Fibroblast of skin of abdomen (primary cell): Measurements from ENCODE around the gene KCND2.
A peak's percentile ranks its signal among the peaks of the same experiment; 100 is the strongest.
"Not testable (repeated sequence)": the region's sequence is repeated elsewhere in the genome, so short reads cannot be mapped to it uniquely, and the experiment has no call there.

Experiments used
- DNase-seq: peaks from one replicate; pipeline ENCODE4 v3.0.0-alpha.2; 2013

The KCND2 gene

DNA sequence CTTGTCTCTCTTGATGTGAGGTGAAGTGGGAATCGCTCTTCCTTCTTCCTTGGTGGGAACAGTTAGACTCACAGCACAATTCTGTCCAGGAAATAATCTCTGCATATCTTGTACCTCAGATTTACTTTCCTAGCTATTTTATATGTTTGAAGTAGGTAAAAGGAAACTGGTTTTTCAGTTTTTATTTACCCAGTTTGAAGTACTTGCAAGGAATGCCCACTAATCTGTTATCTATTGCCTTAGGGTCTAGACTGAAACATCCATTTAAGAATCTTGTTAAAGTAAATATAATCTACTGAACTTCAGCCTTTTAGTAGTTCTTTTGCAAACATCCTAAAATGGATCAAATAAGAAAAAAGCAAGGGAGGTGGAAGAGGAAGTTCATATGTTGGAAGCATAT, 229.8 kb downstream of the KCND2 start:
- DNase-seq, result no peak

DNA sequence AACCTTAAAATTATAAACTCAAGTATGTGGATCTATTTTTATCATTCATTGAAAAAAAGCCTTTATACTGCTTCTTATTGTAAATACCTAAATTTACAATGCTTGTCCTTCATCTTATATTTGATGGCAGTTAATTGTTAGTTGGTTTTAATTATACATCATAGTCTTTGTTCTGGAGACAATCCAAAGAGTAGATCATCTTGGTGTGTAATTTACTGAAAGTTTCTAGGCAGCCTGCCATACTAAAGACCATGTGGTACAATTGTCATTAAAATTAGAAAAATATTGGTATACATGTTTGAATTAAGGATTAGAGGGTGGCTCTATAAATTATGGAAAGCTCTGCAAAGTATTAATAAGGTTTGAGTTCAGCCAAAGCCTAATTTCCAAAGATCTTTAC, 231.4 kb downstream of the KCND2 start:
- no peak for DNase-seq

DNA sequence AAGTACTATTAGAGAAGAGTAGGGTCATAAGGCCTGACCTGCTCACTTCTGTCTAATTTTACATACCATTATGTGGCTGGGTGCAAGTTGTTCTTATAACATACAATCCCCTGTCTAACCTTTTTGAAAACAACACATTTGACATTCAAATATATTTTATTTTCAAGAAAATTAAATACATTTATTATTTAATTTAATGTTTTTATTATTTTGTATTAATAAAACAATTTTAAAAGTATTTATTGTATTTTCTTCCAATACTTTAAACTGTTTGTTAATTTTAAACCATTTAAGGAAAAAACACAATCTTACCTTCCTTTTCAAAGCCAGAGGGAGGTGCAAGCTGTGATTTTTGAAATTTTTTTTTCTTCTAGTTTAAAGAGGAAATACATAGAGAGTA, 232.8 kb downstream of the KCND2 start:
- no peak for DNase-seq

DNA sequence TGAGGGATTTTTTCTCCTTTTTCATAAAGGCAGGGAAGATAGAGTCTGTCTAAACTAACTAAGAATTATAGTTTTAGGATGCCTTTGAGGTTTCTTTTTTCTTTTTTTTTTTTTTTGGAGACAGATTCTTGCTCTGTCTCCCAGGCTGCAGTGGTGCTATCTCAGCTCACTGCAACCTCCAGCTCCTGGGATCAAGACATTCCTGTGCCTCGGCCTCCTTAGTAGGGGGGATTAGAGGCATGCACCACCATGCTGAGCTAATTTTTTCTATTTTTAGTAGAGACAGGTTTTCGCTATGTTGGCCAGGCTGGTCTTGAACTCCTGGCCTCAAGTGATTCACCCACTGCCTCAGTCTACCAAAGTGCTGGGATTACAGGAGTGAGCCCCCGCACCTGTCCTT, 239.7 kb downstream of the KCND2 start:
- DNase-seq, result no peak

DNA sequence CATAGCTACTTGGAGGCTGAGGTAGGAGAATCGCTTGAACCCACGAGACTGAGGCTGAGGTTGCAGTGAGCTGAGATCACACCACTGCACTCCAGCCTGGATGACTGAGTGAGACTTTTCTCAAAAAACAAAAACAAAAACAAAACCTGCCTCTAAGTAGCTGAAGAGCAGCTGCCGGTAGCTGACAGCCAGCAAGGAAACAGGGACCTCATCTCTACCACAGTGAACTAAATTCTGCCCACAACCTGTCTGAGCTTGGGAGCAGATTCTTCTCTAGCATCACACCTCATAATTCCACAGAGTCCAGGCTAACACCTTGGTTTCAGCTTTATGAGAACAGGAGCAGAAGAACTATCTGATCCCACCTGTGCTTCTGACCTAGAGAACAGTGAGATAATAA, 246.2 kb downstream of the KCND2 start:
- DNase-seq, result no peak

DNA sequence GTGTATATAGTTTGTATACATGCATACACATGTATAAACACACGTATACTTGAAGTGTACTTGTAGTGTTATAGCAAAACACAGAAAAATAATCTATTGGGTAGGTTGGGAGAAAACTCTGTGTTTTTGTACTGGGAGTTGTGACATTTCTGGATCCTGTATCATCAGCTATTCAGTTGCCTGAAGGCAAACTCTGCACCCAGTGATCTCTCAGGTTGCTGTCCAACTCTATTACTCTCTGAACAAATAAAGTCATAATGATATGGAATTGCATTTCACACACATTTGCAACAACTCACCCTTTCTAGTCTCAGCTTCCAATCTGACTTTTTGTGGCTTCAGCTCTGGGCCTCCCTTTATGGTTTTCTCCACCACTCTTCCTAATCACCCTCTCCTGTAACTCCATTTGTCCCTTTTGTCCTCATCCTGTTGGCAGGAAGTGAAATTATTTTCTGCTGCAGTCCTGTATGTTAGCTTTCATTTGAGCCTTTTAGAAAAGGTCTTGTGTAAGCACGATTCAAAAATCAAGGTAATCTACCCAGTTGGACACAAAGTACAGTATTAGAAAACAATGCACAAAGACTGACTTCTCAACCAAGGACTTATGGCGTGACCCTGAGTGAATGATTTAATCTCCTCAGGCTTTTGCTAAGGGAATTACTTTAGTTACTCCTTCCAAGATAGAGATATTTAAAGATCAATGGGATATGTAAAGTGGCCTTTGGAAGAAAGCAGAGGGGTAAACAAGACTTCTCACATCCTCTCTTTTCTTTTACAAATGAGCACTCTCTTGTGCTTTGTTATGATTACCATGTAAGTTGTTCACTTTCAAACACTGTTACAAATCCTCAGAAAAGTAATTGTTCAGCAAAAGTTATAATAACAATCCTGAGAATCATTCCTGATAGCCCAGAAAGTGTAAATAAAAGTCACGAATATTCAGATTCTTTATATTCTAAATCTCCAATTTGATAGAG, 249.1 kb downstream of the KCND2 start:
- DNase-seq, result no peak

DNA sequence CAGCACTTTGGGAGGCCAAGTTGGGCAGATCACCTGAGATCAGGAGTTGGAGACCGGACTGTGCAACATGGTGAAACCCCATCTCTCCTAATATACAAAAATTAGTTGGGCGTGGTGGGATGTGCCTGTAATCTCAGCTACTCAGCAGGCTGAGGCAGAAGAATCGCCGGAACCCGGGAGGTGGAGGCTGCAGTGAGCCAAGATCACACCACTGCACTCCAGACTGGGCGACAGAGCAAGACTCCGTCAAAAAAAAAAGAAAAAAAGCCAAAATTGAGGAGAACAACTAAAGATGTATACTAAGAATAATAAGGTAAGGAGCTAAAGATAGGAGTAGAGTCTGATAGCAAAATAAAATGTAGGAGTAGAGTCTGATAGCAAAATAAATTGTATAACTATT, 251.0 kb downstream of the KCND2 start:
- DNase-seq, result no peak

DNA sequence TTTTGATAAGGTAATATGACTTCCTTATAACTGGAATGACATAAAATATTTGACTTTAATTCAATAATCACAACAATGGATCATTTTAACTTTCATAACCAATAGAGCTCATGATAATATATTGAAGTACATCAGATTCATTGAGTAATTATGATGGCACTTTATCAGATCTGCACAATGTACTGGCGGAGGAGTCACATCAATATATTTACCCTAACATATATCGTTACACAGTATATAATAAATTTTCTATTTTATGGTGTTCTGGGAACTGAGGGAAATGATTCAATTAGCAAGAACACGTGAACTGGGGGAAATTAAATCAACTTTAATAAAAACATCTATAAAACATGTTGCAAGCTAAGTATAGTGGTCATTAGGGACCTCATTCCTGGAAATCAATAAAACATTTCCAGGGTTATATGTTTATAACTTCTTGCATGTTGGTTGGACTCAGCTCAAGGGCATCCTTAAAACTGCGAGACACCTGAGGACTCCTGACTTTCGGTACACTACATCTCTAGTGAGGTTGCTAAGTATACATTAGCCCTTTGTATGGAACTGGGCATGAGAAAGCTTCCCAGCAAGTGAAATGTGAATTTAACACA, 254.0 kb downstream of the KCND2 start:
- no peak for DNase-seq

DNA sequence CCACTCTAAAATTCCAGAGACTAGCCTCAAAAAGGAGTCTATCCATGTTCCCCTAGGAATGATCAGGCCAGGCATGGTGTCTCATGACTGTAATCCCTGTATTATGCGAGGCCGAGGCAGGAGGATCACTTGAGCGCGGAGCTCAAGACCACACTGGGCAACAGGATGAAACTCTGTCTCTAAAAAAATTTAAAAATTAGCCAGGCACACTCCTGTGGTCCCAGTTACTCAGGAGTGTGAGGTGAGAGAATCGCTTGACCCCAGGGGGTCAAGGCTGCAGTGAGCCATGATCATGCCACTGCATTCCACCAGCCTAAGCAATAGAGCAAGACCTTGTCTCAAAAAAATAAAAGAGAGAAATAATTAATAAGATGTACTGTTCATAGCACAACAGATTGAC, 256.8 kb downstream of the KCND2 start:
- no peak for DNase-seq

DNA sequence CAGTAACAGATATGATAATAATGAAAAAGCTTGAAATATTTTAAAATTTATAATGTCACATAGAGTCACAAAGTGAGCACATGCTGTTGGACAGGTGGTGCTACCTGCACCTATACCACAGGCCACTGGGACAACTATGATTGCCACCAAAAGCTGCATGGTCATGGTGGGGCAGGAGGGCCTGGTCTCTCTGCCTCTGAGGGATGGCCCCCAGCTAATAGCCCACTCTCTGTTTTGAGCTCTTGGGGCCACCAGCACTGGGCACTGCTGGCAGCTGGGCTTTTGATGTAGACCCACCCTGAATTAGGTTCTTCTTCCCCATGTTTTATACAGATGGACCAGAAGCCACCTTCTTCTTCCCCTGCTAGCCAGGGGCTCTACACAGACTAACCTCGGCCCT, 265.4 kb downstream of the KCND2 start:
- DNase-seq, result no peak

DNA sequence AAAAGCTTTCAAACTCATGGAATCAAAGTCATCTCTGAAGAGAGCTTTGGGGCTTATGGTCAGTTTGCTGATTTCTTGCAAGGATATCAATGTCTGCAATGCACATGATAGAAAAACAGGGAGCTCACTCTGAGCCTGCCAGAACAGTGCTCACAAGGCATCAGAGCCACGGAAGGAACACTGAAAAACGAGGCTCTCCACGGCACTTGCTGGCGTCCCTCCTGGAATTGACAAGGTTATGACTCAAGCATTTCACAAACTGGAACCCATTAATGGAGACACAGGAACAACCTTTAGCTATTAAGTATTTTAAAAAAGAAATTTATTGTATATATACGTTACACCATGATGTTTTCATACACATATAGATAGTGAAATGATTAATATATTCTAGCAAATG, 266.3 kb downstream of the KCND2 start:
- DNase-seq, result peak; percentile 1

DNA sequence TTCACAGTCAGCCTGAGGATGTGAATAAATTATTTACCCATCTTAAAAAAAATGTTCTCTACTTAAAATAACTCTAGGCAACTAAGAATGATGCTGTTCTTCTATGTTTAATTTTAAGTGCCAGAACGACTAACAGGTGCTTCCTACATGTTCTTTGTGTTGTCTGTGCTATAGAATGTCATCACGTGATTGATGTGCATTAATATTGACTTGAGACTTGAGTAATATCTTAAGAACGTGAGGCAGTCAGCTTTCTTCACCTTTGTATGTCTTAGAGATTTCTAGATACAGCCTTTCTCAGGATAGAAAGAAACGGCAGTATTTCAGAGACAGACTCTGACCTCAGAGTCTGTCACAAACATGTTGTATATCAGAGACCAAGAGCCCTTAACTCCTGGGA, 274.6 kb downstream of the KCND2 start:
- no peak for DNase-seq

DNA sequence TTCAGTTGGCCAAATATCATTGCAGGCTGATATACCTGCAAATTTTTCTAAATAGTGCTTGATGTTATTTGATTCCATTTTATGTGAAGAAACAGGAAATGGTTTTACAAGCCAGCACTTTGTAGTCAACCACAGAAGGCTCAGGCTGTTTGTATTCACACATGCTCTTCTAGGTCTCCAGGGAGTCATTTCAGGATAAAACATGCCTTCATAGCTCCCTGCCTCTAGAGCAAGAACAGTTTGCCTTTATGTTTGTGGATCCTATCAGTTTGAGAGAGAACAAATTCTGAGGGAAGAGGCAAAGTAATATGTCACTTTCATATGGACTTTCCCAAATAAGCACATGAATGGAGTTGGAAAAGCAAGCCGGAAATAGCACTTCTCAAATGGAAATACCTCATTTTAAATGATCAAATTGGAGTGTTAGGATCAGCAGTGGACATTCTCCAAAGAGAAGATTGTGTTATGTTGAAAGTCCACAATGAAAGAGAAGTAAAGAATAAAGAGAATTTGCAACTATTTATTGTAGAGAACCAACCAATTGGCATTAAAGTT, 277.6 kb downstream of the KCND2 start:
- DNase-seq, result peak; percentile 49

DNA sequence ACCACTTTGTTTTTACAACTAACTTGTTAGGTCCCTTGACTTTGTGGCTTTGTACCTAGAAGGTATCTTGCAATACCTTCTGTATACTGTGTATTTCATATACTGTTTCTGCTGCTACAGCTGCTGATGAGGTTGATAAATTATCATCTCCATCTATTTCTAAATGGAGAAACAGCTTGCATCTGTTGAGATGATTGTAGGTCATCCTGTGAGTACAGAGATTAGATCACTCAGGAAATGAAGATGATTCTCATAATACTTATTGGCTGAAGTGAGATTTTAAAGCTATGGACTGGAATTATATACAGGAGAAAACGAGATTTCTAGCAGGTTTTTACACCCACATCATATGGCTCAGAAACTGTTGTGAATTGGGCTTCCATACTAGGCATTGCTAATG, 280.5 kb downstream of the KCND2 start:
- no peak for DNase-seq

DNA sequence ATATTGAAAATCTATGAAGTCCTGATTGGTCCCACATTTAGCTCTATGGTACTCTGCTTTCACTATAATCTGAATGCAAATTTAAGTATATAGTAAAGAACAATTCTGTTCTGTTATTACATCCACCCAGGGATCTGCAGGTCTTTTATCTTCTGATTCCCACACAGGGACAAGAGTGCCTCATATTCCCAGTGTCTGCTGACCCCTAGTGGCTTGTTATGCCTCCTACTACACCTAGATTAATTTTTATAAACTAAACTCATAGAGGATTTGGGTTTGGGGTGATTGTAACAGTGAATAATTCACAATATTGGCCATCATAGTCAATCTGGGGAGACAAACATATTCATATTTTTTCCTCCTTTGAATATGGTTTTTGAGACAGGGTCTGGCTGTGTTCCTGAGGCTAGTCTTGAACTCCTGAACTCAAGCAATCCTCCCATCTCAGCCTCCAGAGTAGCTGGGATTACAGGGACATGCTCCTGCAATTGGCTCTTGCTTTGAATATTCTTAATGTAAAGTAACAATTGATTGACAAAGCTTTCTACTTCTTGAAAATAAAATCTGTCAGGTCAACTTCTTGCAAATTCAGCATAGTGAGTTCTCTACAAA, 282.1 kb downstream of the KCND2 start:
- DNase-seq, result peak; percentile 54

DNA sequence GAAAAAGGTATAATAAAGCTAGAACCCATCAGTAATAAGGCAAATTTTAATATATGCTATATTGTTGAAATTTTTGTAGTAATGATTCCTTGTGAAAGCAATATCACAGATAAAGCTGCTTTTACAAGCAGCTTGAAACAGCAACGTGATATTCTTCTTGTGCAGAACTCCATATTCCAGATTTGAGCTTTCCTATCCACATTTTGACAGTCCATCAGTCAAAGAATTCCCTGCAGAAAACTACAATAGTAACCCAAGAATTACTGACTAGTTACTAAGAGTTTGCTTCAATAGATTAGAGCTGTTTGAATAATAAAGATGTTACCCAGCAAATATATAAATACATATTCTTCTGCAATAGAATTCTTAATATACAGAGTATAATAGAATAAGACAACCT, 291.2 kb downstream of the KCND2 start:
- no peak for DNase-seq

DNA sequence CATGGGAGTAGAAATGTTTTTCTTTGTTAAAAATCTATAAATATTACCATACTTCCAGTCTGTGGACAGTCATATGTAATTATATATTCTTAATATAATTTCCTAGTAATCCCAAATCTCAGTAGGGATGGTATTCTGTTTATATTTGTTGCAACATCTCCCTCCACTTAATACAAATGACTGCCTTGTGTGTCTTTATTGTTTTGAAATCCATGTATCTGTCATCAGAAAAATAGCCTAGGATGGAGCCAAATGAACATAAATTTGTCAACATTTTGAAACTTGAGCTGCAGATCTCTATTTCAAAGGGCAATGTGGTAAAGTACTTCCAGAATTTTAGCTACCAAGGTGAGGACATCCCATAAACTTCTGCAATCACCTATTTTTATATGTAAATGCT, 294.2 kb downstream of the KCND2 start:
- no peak for DNase-seq

DNA sequence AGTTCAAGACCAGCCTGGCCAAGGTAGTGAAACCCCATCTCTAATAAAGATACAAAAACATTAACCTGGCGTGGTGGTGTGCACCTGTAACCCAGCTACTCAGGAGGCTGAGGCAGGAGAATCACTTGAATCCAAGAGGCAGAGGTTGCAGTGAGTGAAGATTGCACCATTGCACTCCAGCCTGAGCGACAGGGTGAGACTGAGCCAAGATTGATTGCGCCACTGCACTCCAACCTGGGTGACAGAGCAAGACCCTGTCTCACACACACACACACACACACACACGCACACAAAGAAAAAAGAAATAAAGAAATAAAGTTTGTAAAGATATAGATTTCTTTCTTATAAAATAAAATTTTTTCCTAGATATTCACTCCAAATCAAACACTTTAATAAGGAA, 305.7 kb downstream of the KCND2 start:
- not testable (repeated sequence) for DNase-seq

DNA sequence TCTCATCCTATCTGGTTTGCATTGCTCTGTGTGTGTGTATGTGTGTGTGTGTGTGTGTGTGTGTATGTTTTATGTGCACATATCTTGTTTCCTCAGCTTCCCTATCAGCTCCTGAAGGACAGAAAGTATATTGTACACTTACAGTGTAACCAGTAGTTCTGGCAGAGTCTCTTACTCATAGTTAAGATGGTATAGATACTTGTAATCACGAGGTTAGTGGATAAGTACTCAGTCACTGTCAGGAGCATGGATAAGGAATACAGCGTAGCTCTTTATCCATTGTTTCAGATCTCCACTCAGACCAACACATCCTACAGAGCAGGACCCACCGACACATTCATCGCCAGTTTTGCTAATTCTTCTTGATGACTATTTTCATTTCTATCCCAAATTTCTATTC, 309.9 kb downstream of the KCND2 start:
- no peak for DNase-seq

DNA sequence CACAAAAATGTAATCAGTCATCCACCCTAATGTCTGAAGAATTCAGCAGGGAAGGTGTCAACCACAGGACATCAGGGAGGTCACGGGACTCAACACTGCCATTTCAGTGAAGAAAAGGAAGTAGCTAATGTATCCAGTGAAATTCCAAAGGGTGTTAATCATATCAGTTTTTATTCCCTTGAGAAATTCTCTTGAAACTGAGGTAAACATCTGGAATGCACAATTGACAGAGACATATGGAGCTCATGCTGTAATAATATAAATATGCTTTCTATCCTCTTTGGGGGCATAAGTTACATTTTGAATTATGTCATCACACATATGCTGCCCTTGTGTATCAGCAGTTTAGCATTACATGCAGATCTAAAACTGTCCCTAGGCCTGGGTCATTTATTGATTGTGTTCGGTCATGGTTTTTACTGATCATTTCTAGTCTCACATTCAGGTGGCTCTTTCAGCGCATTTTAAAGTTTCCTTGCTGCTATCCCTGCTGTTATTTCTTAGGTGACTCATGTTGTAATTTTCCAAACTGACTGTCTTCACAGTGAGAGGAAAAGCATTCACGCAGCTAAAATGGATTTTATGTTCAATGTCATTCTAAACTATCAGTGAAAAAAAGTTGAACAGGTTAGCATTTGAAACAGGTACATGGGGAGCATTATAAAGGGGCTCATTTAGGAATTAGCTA, 311.1 kb downstream of the KCND2 start:
- DNase-seq, result peak; percentile 98

DNA sequence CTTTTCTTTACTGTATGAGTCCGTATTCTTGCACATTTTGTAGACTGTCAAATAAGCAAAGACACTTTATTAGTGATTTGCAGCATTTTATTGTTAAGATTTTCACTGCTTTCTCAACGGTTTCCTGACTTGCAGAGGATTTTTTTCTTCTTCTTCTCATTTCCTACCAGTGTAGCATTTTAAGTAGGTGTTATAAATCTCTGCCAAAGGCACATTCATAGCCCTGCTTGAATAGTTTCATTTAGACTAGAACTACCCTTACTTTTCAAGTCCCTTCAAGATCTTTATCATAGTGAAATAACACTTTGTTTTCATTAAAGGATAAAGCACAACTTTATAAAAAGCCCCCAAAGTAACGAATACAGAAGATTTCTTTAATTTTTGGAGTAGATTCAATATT, 313.6 kb downstream of the KCND2 start:
- DNase-seq, result no peak

DNA sequence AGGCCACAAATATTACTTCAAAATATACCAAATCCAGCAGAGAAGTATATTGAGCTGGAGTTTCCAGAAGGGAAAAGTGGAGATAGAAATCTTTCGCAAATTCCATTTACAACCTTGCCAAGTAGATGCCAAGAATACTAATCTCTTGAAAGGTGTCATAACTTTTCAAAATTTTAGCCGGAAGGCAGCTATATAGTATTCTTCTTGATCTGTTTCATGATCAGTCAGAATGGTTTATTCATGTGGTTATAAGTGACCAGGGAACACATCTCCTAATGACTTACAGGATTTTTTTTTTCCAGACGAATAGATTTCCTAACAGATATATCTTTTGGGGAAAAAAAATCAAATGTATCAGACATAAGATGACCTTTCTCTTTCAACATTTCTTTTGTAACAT, 314.3 kb downstream of the KCND2 start:
- DNase-seq, result no peak

DNA sequence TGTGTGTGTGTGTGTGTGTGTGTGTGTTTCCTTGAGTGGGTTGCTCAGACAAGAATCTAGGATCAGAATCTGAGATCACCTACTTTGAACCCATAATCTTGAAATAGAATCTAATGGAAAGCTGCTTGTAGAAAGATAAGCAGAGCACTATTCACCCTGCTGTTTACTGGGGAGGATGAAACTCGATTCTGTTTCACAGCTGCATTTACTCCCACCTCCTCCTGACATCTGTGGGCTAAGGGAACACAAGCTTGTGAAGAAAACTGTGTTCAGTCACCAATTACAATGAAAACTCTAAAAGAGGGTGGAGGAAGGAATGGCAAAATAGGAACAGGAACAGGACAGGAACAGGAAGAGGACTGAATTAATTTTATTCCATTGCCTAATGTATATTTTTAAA, 315.4 kb downstream of the KCND2 start:
- DNase-seq, result no peak
